Right cardiac atrium (tissue), 5 donors: ENCODE data around the gene STARD7. TPM values are rescaled to one million over a fixed set of nuclear protein-coding genes. Genes with fewer than 3 reads are reported as not detected.
"Not testable (repeated sequence)": the region's sequence is repeated elsewhere in the genome, so short reads cannot be mapped to it uniquely, and the experiment has no call there.

Experiments
- ATAC-seq, 2 donors: fragments of 200-7000 bp; cut with Tn5 transposase; one replicate each; pipeline versions ENCODE4 v1.8.0 to v1.9.1; 2020; ENCODE audit warnings: moderate library complexity in 2 of 2, mild to moderate bottlenecking in 1 of 2
- DNase-seq, 3 donors: peaks; one replicate each; pipeline ENCODE4 v3.0.0-alpha.2; 2020
- H3K27ac ChIP-seq: one replicate; pipeline ENCODE4 v1.5.1; 2013; ENCODE audit warnings: mild to moderate bottlenecking, low read length, control low read depth, moderate library complexity
- H3K27me3 ChIP-seq: one replicate; pipeline ENCODE4 v1.6.1; 2013; ENCODE audit not compliant: control insufficient read depth, insufficient read depth
- H3K4me1 ChIP-seq: one replicate; pipeline ENCODE4 v1.6.1; 2013; ENCODE audit warnings: low read length; ENCODE audit not compliant: control insufficient read depth, insufficient read depth
- H3K4me3 ChIP-seq: one replicate; pipeline ENCODE4 v1.5.1; 2013; ENCODE audit warnings: low read length, control low read depth
- H3K9me3 ChIP-seq: one replicate; pipeline ENCODE4 v1.6.1; 2013; ENCODE audit warnings: low read length; ENCODE audit not compliant: control insufficient read depth
- WGBS: extraction: QIAGEN DNeasy Blood & Tissue Kit; methylation state at CpG from one replicate; pipeline ENCODE4 v1.1.7; 2013; 5-methylcytosine and 5-hydroxymethylcytosine counted together
- intact Hi-C, 4 donors: fragments of 100-400 bp; cut with DNase I; formaldehyde crosslinking; loops; one replicate each; pipeline versions ENCODE4 v1.11.0 to v1.14.0; 2022 to 2023
- polyA plus RNA-seq: library from polyadenylated mRNA; stranded (reverse); fragments of 200-250 nt; gene quantifications from one replicate; pipeline ENCODE4 v1.2.3, GENCODE V29; 2013
- total RNA-seq, 4 donors: library from RNA; stranded (reverse); fragmentation: NEBNext Ultra II Directional; extraction: Animal tissue kit (Norgen Biotek cat#: 25700); gene quantifications; one replicate each; pipeline ENCODE4 v1.2.1, GENCODE V29; 2021
- donor health status: healthy with polysubstance abuse.
- donor health status: DM: no; HTN: yes; CAD: no.
- donor health status: DM: no; HTN: no; CAD: no.
- donor health status: DM: no; HTN: yes; CAD: no; lungs with severe emphysema.
- donor health status: DM: yes; HTN: yes; CAD: no.

The STARD7 gene
- total and polyA plus RNA-seq, 5 donors: 61.9 to 184 (median 153) TPM

DNA sequence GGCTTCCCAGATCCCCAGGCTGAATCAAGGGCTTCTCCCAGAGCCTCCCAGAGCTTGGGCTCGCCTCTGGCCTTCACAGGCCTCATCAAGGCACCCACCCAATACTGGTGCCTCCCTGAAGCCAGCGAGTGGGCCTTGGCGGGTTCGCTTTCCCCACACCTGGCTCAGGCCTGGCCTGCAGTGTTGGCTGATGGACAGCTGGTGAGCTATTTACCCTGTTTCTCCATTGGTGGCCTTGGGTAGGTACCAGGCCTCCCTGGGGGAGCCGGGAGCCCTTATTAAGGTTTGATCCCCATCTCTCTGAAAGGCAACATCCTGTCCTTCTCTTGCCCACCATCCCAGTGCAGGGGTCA is 45.2 kb downstream of the STARD7 start:
- Histone ChIP-seq H3K4me3 (no peak overlapping the region), H3K27ac (no peak overlapping the region), H3K9me3 (no peaks in the 10 kb centered on the region), H3K27me3 (no peaks in the 10 kb centered on the region), H3K4me1 (no peaks in the 10 kb centered on the region)
- intact Hi-C loops: no loop called here
- DNase-seq (no peak), ATAC-seq (no peak)
- 84% methylated on average over 5 of the region's 5 CpGs for WGBS

DNA sequence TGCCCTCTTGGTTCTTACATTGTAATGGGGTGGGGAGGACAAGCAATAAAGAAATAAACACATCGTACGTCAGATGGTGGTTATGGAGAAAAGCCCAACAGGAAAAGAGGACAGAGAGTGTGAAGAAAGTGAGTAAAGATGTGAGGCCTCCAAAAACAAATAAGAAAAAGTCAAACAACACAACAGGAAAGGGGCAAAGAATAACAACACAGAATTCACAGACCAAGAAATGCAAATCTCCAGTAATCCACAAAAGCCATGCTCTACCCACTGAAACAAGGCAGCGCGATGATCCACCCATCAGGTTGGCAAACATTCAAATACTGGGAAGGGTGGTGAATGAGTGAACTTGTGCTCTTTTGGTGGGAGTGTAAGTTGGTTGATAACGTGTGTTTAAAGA is 46.7 kb downstream of the STARD7 start:
- Histone ChIP-seq H3K4me1 (no peaks in the 10 kb centered on the region), H3K9me3 (no peaks in the 10 kb centered on the region), H3K27me3 (no peaks in the 10 kb centered on the region), H3K4me3 (no peak overlapping the region), H3K27ac (no peak overlapping the region)
- no peak for DNase-seq
- intact Hi-C loops: no loop called here
- 36% methylated on average over 5 of the region's 5 CpGs for WGBS
- no peak for ATAC-seq

DNA sequence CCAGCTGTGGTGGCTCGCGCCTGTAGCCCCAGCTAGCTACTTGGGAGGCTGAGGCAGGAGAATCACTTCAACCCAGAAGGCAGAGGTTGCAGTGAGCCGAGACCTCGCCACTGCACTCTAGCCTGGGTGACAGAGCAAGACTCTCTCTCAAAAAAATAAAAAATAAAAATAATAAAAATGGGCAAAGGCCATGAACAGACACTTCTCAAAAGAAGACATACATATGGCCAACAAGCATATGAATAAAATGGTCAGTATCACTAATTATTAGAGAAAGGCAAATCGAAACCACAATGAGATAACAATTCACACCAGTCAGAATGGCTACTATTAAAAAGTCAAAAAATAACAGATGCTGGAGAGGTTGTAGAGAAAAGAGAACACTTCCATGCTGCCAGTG is 48.3 kb downstream of the STARD7 start:
- intact Hi-C loops, H3K27ac ChIP-seq, ATAC-seq, H3K4me3 ChIP-seq, H3K27me3 ChIP-seq, H3K9me3 ChIP-seq, DNase-seq, H3K4me1 ChIP-seq: not testable (repeated sequence)
- WGBS: 93% methylated on average over 5 of the region's 5 CpGs

DNA sequence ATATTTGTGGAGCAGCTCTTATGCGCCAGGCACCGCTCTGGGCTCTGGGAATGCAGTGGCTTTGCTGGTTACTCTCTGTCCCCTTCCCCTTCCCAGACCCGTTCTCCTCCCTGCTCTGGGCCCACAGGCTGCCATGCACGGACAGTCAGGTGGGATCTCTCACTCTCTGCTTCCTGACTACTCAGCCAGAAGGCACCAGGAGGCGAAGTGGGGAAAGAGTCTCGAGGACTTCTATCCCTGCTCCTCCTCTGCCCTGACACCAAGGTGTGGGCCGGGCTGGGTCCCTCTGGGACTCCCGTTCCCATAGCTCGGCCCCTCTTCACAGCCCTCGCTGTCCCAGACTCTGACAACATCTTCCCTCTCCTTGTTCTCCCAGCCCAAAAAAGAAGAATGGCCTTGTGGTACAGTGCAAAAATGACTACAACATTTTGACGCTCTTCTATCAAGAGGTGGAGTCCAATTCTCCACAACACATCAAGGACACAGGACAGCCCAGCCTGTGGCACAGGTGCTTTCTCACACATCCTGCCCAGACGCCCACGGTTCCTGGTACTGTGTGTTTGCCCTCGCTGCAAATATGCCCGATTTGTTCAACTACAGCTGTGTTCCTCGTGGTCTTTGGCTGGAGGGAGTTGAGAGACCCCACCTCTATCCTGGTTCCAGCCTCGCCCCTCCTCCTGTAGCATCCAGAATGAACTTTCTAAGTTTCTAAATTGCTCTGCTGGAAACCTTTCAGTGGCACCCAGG is 49.4 kb downstream of the STARD7 start:
- intact Hi-C loops: no loop called here
- Histone ChIP-seq H3K4me1 (no peaks in the 10 kb centered on the region), H3K27me3 (no peaks in the 10 kb centered on the region), H3K27ac (no peak overlapping the region), H3K4me3 (no peak overlapping the region), H3K9me3 (no peaks in the 10 kb centered on the region)
- ATAC-seq: no peak
- DNase-seq: no peak
- WGBS: 79% methylated on average over 17 of the region's 17 CpGs

DNA sequence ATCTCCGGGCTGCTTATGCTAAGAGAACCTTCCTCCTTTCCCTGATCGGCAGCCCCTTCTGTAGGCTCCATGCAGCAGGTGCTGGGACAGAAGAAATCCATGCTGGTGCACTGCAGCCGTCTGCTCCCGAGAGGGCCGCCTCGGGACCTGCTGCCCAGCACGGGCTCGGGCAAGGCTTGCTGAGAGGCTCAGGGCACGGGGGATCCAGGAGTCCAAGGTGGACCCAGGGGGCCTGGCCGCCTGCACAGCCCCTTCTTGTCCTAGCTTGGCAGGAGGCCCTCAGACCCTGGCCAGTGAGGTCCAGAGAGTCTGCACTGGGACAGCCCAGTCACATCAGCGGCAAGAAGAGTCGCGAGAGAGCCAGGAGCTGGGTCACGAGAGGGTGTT is 50.1 kb downstream of the STARD7 start:
- H3K4me3 ChIP-seq: no peak overlapping the region
- intact Hi-C loops: no loop called here
- ATAC-seq (no peak), DNase-seq (no peak)
- no peaks in the 10 kb centered on the region for H3K9me3 ChIP-seq
- 82% methylated on average over 14 of the region's 14 CpGs for WGBS
- H3K27ac ChIP-seq: no peak overlapping the region
- H3K4me1 ChIP-seq: no peaks in the 10 kb centered on the region
- no peaks in the 10 kb centered on the region for H3K27me3 ChIP-seq

DNA sequence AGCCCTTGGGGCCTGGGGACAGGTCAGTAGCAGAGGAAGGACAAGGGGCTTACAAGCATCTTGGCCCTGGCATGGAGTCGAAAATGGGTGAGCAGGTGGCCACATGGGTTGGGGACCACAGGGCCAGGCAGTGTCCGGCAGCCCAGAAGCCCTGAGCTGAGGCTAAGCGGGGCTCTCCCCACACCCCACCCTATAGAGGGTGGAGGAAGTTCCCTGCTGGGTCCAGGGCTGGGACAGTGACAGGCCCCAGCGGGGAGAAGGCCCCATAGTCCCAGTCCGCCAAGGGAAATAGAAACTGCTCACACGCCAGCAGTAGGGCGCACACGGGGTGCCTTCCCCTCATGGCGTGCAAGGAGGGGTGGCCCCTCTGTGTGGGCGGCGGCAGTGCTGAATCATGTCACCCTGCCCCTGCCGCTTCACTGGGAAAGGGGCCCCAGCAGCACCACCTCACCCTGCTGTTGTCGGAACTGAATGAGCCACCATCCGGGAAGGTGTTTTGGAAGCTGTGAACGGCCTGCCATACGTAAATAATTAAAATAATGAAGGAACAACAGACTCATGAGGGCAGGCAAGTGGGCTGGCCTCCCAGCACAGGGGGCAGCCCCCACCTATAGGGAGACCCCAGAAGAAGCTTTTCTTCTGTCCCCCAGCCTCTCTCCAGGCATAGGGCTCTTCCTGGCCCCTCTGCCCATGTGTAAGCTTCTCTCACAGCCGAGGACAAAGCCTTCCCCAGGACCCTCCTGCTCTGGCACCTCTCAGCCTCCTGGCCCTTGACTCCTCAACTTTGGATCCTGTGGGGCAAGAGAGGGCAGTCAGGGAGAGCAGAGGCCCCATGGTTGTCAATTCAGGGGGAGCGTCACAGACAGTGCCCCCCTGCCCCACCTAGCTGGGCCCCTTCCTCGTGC is 50.7 kb downstream of the STARD7 start:
- ATAC-seq: peak in 1 of 2 donors; percentile 10
- Histone ChIP-seq H3K27ac (no peak overlapping the region), H3K27me3 (no peaks in the 10 kb centered on the region), H3K9me3 (no peaks in the 10 kb centered on the region), H3K4me3 (no peak overlapping the region), H3K4me1 (no peaks in the 10 kb centered on the region)
- intact Hi-C loops: no loop called here
- no peak for DNase-seq
- 68% methylated on average over 19 of the region's 19 CpGs for WGBS

DNA sequence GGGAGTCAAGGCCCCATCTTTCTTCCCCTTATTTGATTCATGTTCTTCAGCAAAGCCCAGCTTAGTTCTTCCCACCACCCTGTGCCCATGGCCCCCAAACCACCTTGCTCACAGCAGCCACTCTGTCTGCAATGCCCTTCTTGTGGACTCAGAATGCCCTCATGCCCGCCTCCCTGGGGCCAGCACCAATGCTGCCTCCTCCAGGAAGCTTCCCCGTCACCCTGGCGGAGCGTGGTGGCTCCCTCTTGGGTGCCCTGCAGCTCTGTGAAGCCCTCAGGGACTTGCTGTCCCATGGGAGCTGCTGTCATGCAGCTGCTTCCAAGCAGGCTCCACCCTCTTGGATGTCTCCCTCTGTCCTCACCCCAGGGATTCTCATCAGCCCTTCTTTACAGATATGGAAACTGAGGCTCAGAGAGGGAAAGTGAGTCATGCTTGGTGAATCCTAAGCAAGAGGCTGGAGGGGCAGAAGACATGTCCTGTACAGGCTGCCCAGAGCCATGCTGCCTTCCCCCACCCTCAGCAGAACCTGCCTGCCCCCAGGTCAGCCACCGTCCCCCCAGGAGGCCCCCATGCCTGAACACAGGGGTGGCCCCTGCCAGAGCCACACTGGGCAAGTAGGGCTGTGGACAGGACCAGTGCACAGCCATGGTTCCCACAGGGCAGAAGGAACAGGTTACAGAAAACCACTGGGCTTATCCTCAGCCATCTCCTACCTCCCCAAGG is 51.5 kb downstream of the STARD7 start:
- DNase-seq (no peak), ATAC-seq (no peak)
- Histone ChIP-seq H3K27me3 (no peaks in the 10 kb centered on the region), H3K4me1 (no peaks in the 10 kb centered on the region), H3K27ac (no peak overlapping the region), H3K4me3 (no peak overlapping the region), H3K9me3 (no peaks in the 10 kb centered on the region)
- intact Hi-C loops: no loop called here
- 97% methylated on average over 5 of the region's 5 CpGs for whole genome bisulfite sequencing

DNA sequence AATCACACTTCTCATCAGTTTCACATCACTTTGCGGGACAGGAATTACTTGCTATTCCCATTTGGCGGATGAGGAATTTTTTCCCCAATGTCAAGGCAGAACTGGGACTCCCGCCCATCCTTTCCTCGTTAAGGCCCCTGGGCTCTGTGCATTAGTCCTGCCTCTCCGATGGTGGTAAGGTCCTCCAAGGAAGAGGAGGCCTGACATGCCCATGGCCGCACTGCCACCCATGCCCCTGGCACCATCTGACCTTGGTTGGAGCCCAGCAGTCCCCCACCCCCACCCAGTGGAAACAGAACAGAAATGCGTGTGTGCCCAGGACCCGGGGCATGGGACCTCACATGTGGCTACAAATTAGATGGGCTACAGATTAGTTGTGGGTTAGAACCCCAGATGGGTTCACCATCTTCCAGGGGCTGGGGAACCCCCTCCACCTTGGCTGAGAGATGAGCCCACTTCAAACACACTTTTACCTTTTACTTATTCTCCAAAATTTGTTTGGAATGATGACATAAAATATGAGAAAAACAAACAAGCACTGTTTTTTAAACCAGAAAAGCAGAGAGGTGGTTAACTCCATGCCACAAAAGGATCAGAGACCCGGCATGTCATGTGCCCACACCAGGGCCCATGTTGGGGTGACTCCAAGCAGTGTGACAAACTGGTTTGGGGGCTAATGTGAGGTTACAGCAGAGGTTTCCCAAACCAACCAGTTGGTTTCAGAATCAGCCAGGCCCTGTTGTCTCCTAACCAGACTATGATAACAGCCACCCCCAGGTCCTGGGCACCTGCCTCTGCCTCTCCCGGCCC is 52.4 kb downstream of the STARD7 start:
- intact Hi-C loops: no loop called here
- DNase-seq (peak in 1 of 3 donors; percentile 6), ATAC-seq (no peak)
- no peaks in the 10 kb centered on the region for H3K9me3 ChIP-seq
- H3K4me1 ChIP-seq: no peaks in the 10 kb centered on the region
- H3K27me3 ChIP-seq: no peaks in the 10 kb centered on the region
- 87% methylated on average over 10 of the region's 10 CpGs for WGBS
- H3K4me3 ChIP-seq: no peak overlapping the region
- no peak overlapping the region for H3K27ac ChIP-seq

DNA sequence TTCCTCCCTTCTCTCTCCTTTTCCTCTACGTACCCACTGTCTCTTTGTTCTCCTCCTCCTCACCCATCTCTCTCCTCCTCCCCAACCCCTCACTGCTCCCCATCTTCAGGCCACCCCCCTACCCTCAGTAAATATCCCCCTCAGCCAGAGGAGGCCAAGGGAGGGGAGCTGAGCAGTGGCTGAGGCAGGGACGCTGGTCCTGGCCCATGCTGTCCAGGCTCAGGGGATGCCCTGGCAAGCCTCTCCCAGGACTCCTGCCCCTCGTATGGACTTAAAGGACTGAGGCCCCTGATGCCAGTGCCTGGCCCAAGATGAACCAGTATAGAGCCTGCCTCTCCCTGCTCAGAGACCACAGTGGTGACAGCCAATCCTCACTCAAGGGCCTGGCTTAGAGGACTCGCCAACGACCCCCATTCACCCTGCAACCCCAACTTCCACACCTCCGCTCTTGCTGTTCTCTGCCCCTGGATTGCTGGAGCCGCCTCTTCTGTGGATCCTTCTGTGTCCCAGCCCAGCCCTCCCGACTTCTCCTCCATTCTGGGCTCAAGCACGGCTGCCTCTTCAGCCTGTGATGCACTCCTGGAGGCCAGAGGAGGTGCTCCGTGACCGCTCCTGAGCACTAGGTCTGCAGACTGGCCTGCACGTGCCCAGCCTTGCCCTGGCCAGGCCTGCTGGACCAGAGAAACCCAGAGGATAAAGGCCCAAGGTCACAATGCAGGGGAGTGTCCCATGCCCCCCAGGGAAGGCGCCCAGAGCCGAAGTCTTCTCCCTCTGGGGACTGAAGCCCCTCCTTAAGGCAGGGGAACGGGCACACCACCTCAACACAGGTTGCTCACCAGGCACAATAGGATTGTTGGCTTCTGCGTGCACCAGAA is 53.9 kb downstream of the STARD7 start:
- Histone ChIP-seq H3K4me1 (no peaks in the 10 kb centered on the region), H3K9me3 (no peaks in the 10 kb centered on the region), H3K27me3 (no peaks in the 10 kb centered on the region), H3K4me3 (no peak overlapping the region), H3K27ac (no peak overlapping the region)
- WGBS: 87% methylated on average over 16 of the region's 16 CpGs
- no peak for DNase-seq
- intact Hi-C loops: no loop called here
- ATAC-seq: no peak

DNA sequence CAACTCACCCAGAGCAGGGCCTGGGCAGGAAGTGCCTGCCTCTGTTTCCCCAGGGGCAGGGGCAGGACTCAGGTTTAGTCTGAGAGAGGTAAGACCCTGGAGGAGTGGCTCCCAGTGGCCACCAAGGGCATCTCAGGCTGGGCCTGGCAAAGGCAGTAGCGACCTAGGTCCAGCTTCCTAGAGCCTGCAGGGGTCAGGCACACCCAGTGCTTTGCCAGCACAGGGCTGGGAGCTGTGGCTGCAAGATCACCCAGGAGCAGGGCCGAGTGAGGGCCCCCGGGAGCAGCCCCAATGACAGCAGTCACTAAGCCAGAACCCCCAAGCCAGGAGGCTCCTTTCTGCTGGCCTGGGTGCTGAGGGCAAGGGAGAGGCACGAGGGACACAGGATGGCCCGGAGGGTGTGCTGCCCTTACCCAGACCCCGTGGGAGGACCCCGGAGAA is 54.6 kb downstream of the STARD7 start:
- H3K4me3 ChIP-seq: no peak overlapping the region
- no peak overlapping the region for H3K27ac ChIP-seq
- no peaks in the 10 kb centered on the region for H3K4me1 ChIP-seq
- H3K27me3 ChIP-seq: no peaks in the 10 kb centered on the region
- no peaks in the 10 kb centered on the region for H3K9me3 ChIP-seq
- WGBS: 78% methylated on average over 7 of the region's 7 CpGs
- no peak for DNase-seq
- intact Hi-C loops: no loop called here
- ATAC-seq: no peak
